Ovary (tissue), 9 donors: ENCODE results near the gene STARD4. TPM values are rescaled to one million over a fixed set of nuclear protein-coding genes. Genes with fewer than 3 reads are reported as not detected.

Experiments
- DNase-seq, 5 donors: peaks; one replicate each; pipeline ENCODE4 v3.0.0-alpha.2; 2019 to 2020
- H3K27ac ChIP-seq, 2 donors: fragments of 200-600 bp; one replicate each; pipeline versions ENCODE4 v1.5.1 to v1.8.0; 2019 to 2022
- H3K27me3 ChIP-seq: fragments of 200-600 bp; one replicate; pipeline ENCODE4 v1.8.0; 2022
- H3K36me3 ChIP-seq: fragments of 200-600 bp; sonication (generic); one replicate; pipeline ENCODE4 v1.5.1; 2019
- H3K4me1 ChIP-seq: one replicate; pipeline ENCODE4 v1.8.1; 2013; ENCODE audit warnings: mild to moderate bottlenecking, moderate library complexity; ENCODE audit not compliant: insufficient read depth
- H3K4me3 ChIP-seq: fragments of 200-600 bp; sonication (generic); one replicate; pipeline ENCODE4 v1.5.1; 2017
- H3K9me3 ChIP-seq, 2 donors: fragments of 200-600 bp in 1 of 2; sonication (generic) in 1 of 2; one replicate each; pipeline versions ENCODE4 v1.5.1 to v1.8.1; 2013 to 2019; ENCODE audit warnings: mild to moderate bottlenecking in 1 of 2, moderate library complexity in 1 of 2
- EP300 ChIP-seq: sonication (generic); formaldehyde crosslinking; IDR thresholded peaks from one replicate; pipeline ENCODE4 v1.6.1; 2017; ENCODE audit warnings: antibody characterized with exemption
- POLR2A ChIP-seq: fragments of 450-650 bp; IDR thresholded peaks from one replicate; pipeline ENCODE4 v1.6.1; 2017; ENCODE audit warnings: antibody characterized with exemption, mild to moderate bottlenecking, moderate library complexity
- WGBS, 3 donors: extraction: QIAGEN DNeasy Blood & Tissue Kit in 1 of 3; methylation state at CpG; one replicate each; pipeline versions ENCODE4 v1.1.5 to v1.1.7; 2013 to 2017; 5-methylcytosine and 5-hydroxymethylcytosine counted together
- intact Hi-C, 4 donors: fragments of 100-400 bp; cut with DNase I; formaldehyde crosslinking; loops; one replicate each; pipeline versions ENCODE4 v1.11.0 to v1.15.1; 2022 to 2023
- polyA plus RNA-seq, 2 donors: library from polyadenylated mRNA; stranded (reverse); fragments of 200-250 nt in 1 of 2; fragments of 350-450 nt in 1 of 2; fragmentation: Illumina TruSeq in 1 of 2; extraction: RNeasy Lipid Tissue Mini Kit (QIAGEN cat#74804) in 1 of 2; gene quantifications; one replicate each; pipeline ENCODE4 v1.2.3, GENCODE V29; 2013 to 2014
- total RNA-seq, 7 donors: library from RNA; depleted of rRNA in 2 of 7; stranded (reverse); fragments of >200 nt in 2 of 7; fragmentation: NEBNext Ultra II Directional in 3 of 7; extraction: Animal tissue kit (Norgen Biotek cat#: 25700) in 3 of 7; gene quantifications; one replicate each; pipeline versions ENCODE4 v1.1.0 to v1.2.4, GENCODE V29; 2016 to 2023
- TF ChIP-seq, protein P1 (sequence below), 3 donors: fragments of 450-650 bp in 2 of 3; fragments of 200-600 bp in 1 of 3; IDR thresholded peaks; one replicate each; pipeline versions ENCODE4 v1.5.1 to v1.8.0; 2016 to 2022; ENCODE audit warnings: antibody characterized with exemption in 3 of 3, mild to moderate bottlenecking in 1 of 3
- donor health status: DM: no; HTN: no; CAD: no; lungs with moderate emphysema.
- donor health status: DM: no; HTN: no; CAD: no.
- donor health status: Bipolar disorder and iron deficiency.
- donor health status: DM: yes; HTN: yes; CAD: no.
- donor health status: DM: no; HTN: no; CAD: no.
- donor health status: DM: yes; HTN: yes; CAD: no.

The STARD4 gene
- total and polyA plus RNA-seq, 9 donors, result 4.5 to 34.1 (median 7.8) TPM

DNA sequence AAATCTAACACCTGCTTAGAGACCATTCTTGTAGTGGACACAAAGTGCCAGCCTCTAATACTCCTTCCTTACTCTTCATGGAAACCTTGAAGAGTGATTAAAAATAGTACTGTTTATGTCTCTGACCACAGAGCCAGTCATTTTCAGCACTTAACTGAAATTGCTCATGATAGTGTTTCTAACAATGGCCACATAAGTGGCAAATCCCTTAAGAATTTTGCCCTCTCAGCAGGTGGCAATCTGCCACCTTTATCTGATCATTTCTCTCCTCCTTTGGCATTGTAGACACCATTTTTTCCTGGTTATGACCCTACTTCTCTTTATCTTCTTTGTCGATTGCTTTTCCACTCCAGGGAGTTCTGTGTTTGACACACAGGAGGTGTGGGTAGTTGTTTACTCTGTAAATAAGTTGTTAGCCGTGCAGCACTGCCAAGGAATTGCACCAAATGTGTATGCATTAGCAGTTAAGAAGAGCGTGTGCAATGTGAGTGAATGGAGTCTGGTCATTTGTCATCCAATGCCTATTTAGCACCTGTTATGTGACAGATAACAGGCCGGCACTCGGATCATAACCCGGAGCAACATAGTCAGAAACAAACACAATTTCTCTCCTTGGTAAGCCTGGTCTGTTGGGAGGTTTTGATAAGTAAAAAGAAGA, 36.8 kb upstream of the STARD4 start:
- DNase-seq, result no peak
- TF ChIP-seq EP300 (no peak), POLR2A (no peak)
- TF ChIP-seq, protein P1, sequence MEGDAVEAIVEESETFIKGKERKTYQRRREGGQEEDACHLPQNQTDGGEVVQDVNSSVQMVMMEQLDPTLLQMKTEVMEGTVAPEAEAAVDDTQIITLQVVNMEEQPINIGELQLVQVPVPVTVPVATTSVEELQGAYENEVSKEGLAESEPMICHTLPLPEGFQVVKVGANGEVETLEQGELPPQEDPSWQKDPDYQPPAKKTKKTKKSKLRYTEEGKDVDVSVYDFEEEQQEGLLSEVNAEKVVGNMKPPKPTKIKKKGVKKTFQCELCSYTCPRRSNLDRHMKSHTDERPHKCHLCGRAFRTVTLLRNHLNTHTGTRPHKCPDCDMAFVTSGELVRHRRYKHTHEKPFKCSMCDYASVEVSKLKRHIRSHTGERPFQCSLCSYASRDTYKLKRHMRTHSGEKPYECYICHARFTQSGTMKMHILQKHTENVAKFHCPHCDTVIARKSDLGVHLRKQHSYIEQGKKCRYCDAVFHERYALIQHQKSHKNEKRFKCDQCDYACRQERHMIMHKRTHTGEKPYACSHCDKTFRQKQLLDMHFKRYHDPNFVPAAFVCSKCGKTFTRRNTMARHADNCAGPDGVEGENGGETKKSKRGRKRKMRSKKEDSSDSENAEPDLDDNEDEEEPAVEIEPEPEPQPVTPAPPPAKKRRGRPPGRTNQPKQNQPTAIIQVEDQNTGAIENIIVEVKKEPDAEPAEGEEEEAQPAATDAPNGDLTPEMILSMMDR (IDR thresholded peaks at IDR 0.05), result no peak
- Histone ChIP-seq H3K36me3 (no peaks in the 10 kb centered on the region), H3K9me3 (no peaks in the 10 kb centered on the region), H3K27me3 (no peaks in the 10 kb centered on the region), H3K4me1 (no peaks in the 10 kb centered on the region), H3K27ac (no peak overlapping the region), H3K4me3 (no peak overlapping the region)
- intact Hi-C loops, result no loop called here
- WGBS, 3 donors, result 63 to 83% (median 79%) methylated on average over 6 of the region's 6 CpGs

DNA sequence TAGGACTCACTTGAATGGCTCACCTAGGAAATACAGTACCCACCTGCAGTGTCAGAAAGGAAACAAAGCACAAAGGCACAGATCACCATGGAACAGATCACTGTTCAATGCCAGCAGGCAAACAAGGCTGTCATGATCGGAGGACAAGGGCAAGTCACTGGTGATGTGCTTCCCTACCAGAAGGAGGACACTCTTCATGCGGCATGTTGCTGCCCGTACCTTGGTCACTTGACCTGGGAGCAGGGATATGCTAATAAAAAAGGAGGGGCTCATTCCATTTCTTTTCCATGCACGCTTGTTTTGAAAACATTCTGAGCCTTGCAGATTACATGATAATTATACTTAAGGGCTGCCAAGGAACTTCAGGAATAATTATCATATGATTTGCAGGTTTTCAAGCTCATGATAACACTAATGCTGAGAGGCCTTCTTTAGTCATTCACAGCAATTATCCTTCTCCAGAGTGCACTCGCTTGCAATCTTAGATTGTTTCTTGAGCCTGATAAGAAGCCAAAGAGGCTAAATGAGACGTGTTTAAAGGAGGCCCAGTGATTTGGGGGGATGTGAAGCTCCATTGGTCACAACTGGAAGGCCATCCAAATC, 36.1 kb upstream of the STARD4 start:
- H3K36me3 ChIP-seq, result no peaks in the 10 kb centered on the region
- H3K4me3 ChIP-seq, result no peak overlapping the region
- H3K27me3 ChIP-seq, result no peaks in the 10 kb centered on the region
- 59 to 74% (median 67%) methylated on average over 6 of the region's 6 CpGs for WGBS, 3 donors
- H3K4me1 ChIP-seq, result no peaks in the 10 kb centered on the region
- no peaks in the 10 kb centered on the region for H3K9me3 ChIP-seq
- intact Hi-C loops, result no loop called here
- no peak overlapping the region for H3K27ac ChIP-seq
- no peak for TF ChIP-seq POLR2A
- no peak for TF ChIP-seq EP300
- TF ChIP-seq, protein P1 (IDR thresholded peaks at IDR 0.05), result no peak
- no peak for DNase-seq

- intact Hi-C loops, result no loop called here
- WGBS, 3 donors, result 78 to 85% (median 83%) methylated on average over 1 of the region's 1 CpG
- Histone ChIP-seq H3K4me3 (no peak overlapping the region), H3K4me1 (no peaks in the 10 kb centered on the region), H3K27ac (no peak overlapping the region), H3K9me3 (no peaks in the 10 kb centered on the region), H3K27me3 (no peaks in the 10 kb centered on the region), H3K36me3 (no peaks in the 10 kb centered on the region)
- DNase-seq, result no peak
- TF ChIP-seq, protein P1 (IDR thresholded peaks at IDR 0.05), result no peak
- TF ChIP-seq POLR2A, result no peak
- TF ChIP-seq EP300, result no peak
Measured at GRCh38 chr5:111545031-111545430, 32.7 kb upstream of the STARD4 start.

DNA sequence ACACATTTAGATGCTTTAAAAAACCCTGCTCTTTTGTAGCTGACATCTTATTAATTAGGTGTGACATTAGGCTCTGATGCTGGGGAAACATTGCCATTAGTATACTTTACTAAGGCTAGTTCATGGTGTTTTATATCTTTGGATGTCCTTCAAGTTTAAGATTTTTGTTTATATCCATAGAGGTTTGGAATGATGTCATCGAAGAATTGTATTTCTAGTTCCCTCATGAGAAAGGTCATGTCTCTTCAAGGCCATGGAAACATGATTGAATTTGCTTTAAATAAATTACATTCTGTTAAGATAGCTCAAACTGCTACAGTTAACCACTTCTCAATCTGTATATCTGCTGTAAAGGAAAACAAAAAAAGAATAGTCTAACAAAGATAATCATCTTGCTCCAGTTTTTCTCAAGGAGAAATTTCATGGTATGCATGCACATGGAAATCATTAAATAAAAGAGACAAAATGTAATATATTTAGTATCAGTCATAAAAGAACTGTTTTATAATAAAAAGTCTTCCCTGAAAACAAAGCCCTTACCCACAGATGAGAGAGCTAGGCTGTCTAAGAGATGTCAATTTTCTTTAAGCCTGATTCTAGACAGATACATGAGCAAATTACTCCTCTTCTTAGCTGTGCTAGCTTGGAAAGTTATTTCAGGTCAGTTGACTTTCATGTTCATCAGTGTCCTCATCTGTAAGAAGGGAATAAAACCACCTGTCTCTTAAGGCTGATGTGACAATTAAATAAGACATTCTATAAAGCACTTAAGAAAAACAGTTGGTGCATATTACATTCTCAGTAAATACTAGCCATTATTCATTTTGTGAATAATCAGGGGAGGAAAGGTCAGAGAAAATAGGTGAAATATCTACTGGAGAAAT, 25.0 kb upstream of the STARD4 start:
- H3K4me1 ChIP-seq, result no peaks in the 10 kb centered on the region
- H3K36me3 ChIP-seq, result no peaks in the 10 kb centered on the region
- 18 to 36% (median 18%) methylated on average over 1 of the region's 1 CpG for WGBS, 3 donors
- TF ChIP-seq POLR2A, result no peak
- TF ChIP-seq, protein P1 (IDR thresholded peaks at IDR 0.05), result no peak
- TF ChIP-seq EP300, result no peak
- no peak overlapping the region for H3K27ac ChIP-seq
- DNase-seq, result no peak
- intact Hi-C loops, result no loop called here
- no peaks in the 10 kb centered on the region for H3K9me3 ChIP-seq
- H3K4me3 ChIP-seq, result no peak overlapping the region
- no peaks in the 10 kb centered on the region for H3K27me3 ChIP-seq
